ENCODE measurements around the gene CLIP2.

CLIP2 gene

GRCh38 chr7:74449809-74450397 lies 160.7 kb downstream of the CLIP2 start:
- DNase-seq = no peak

- no peak for DNase-seq
Observed at GRCh38 chr7:74452748-74453321, 163.6 kb downstream of the CLIP2 start.

GRCh38 chr7:74453322-74454011 lies 164.3 kb downstream of the CLIP2 start, which contains the start of gene GTF2IRD1:
GTF2IRD1 (plus strand) TSS chr7:74453906; CDS start chr7:74508081, 54,175 bp downstream.
- DNase-seq = peak; percentile 30

- no peak for DNase-seq
Observed at GRCh38 chr7:74454021-74454924, 165.1 kb downstream of the CLIP2 start.

GRCh38 chr7:74454925-74455288 lies 165.7 kb downstream of the CLIP2 start:
- DNase-seq = no peak

GRCh38 chr7:74455291-74455804 lies 166.1 kb downstream of the CLIP2 start:
- no peak for DNase-seq

Data from NCI-H1417 treated with DMSO at 0.1 percent for 48 hours (cell line).